Upper lobe of right lung (tissue), 1 donor: ENCODE measurements around the gene TMEM191C. TPM values are rescaled to one million over a fixed set of nuclear protein-coding genes. Genes with fewer than 3 reads are reported as not detected.

ENCODE experiments used
- total RNA-seq: library from RNA; stranded (reverse); fragmentation: NEBNext Ultra II Directional; extraction: Animal tissue kit (Norgen Biotek cat#: 25700); gene quantifications from one replicate; pipeline ENCODE4 v1.2.1, GENCODE V29; 2021
- donor health status: DM: no; HTN: yes; CAD: no; lungs with severe emphysema.

Gene TMEM191C
- total RNA-seq, 1 donor from 2014 or later, result 4.0 TPM

Other genes with a start within 250 kb of the TMEM191C start
- gene RIMBP3B, start 83.6 kb upstream of the TMEM191C start, total RNA-seq, result 0.09 TPM
- gene HIC2, start 50.0 kb upstream of the TMEM191C start, total RNA-seq, result 5.1 TPM
- gene RIMBP3C, start 84.1 kb downstream of the TMEM191C start, total RNA-seq, result 0.41 TPM
- gene UBE2L3, start 100.3 kb downstream of the TMEM191C start, total RNA-seq, result 45.7 TPM
- 13.9 TPM for gene YDJC, start 162.6 kb downstream of the TMEM191C start, total RNA-seq
- 0.69 TPM for gene CCDC116, start 165.4 kb downstream of the TMEM191C start, total RNA-seq
- gene SDF2L1, start 174.9 kb downstream of the TMEM191C start, total RNA-seq, result 41.3 TPM
- 40.3 TPM for gene PPIL2, start 198.6 kb downstream of the TMEM191C start, total RNA-seq